Smooth muscle cell (in vitro differentiated cells): ENCODE measurements around the gene ACAP3. TPM values are rescaled to one million over a fixed set of nuclear protein-coding genes. Genes with fewer than 3 reads are reported as not detected.
A peak's percentile ranks its signal among the peaks of the same experiment; 100 is the strongest.

ENCODE experiments used
- DNase-seq: peaks from one replicate; lab custom pipeline; 2025; ENCODE audit not compliant: unreplicated experiment; lab: John Stamatoyannopoulos, UW
- H2AFZ ChIP-seq: fragments of 200-600 bp; sonication (generic); 2 replicates; pipeline ENCODE4 v1.6.0; 2016; ENCODE audit warnings: antibody characterized with exemption, low read depth, mild to moderate bottlenecking
- H3F3A ChIP-seq: fragments of 200-600 bp; sonication (generic); 2 replicates; pipeline ENCODE4 v1.6.0; 2017; ENCODE audit warnings: antibody characterized with exemption, low read depth
- H3K27ac ChIP-seq: fragments of 200-600 bp; sonication (generic); 2 replicates; pipeline ENCODE4 v1.5.1; 2016; ENCODE audit warnings: low read depth, mild to moderate bottlenecking
- H3K27me3 ChIP-seq: fragments of 200-600 bp; sonication (generic); 2 replicates; pipeline ENCODE4 v1.6.1; 2016; ENCODE audit warnings: low read depth, mild to moderate bottlenecking
- H3K36me3 ChIP-seq: fragments of 200-600 bp; sonication (generic); 2 replicates; pipeline ENCODE4 v1.5.1; 2016; ENCODE audit warnings: low read depth
- H3K4me1 ChIP-seq: fragments of 200-600 bp; sonication (generic); 2 replicates; pipeline ENCODE4 v1.5.1; 2016; ENCODE audit warnings: low read depth
- H3K4me2 ChIP-seq: fragments of 200-600 bp; sonication (generic); 2 replicates; pipeline ENCODE4 v1.6.0; 2016; ENCODE audit warnings: mild to moderate bottlenecking
- H3K4me3 ChIP-seq: fragments of 200-600 bp; sonication (generic); 2 replicates; pipeline ENCODE4 v1.5.1; 2016; ENCODE audit warnings: mild to moderate bottlenecking
- H3K79me2 ChIP-seq: fragments of 200-600 bp; sonication (generic); 2 replicates; pipeline ENCODE4 v1.6.0; 2016; ENCODE audit warnings: low read depth, mild to moderate bottlenecking
- H3K9ac ChIP-seq: fragments of 200-600 bp; sonication (generic); 2 replicates; pipeline ENCODE4 v1.6.0; 2016; ENCODE audit warnings: low read depth
- H3K9me3 ChIP-seq: fragments of 200-600 bp; sonication (generic); replicated peaks from 2 replicates; pipeline ENCODE4 v1.5.1; 2016; ENCODE audit warnings: low read depth
- H4K20me1 ChIP-seq: fragments of 200-600 bp; sonication (generic); 2 replicates; pipeline ENCODE4 v1.6.0; 2016; ENCODE audit warnings: low read depth
- CTCF ChIP-seq: fragments of 200-600 bp; sonication (generic); IDR thresholded peaks from 2 replicates; pipeline ENCODE4 v1.5.1; 2017; ENCODE audit warnings: borderline replicate concordance, mild to moderate bottlenecking, antibody characterized with exemption; ENCODE audit not compliant: insufficient read depth, poor library complexity, severe bottlenecking
- WGBS: methylation state at CpG from one replicate; pipeline ENCODE4 v1.1.7; 2016; ENCODE audit warnings: low lambda C conversion rate; 5-methylcytosine and 5-hydroxymethylcytosine counted together
- polyA plus RNA-seq: library from polyadenylated mRNA; unstranded; fragments of >200 nt; fragmentation: Nextera tagmentation; extraction: Ambion mirVana; gene quantifications from 2 replicates; pipeline ENCODE4 v1.2.1, GENCODE V29; 2016
- total RNA-seq: library from RNA; depleted of rRNA; stranded (reverse); fragments of >200 nt; gene quantifications from 2 replicates; pipeline ENCODE4 v1.2.3, GENCODE V29; 2014

Gene ACAP3
- total and polyA plus RNA-seq, 2 experiments from 2014 or later: 29.9 to 63.9 TPM

- Histone ChIP-seq H3K9ac (no peak overlapping the region), H3K79me2 (peaks cover 57% of the 10 kb centered on the region), H4K20me1 (peaks cover 71% of the 10 kb centered on the region), H3K4me2 (no peak overlapping the region), H3K9me3 (no peaks in the 10 kb centered on the region), H3F3A (no peaks in the 10 kb centered on the region), H2AFZ (no peak overlapping the region), H3K4me3 (no peak overlapping the region), H3K4me1 (peaks cover 12% of the 10 kb centered on the region), H3K27me3 (no peaks in the 10 kb centered on the region), H3K36me3 (no peaks in the 10 kb centered on the region), H3K27ac (no peak overlapping the region)
- no peak for DNase-seq
- whole genome bisulfite sequencing: 92% methylated on average over 10 of the region's 10 CpGs
- no peak for TF ChIP-seq CTCF
Observed at GRCh38 chr1:1346501-1346890, 38.8 kb upstream of the ACAP3 start.

- Histone ChIP-seq H3K9ac (no peak overlapping the region), H3K27ac (peak overlapping the region; percentile 77), H3K36me3 (no peaks in the 10 kb centered on the region), H2AFZ (no peak overlapping the region), H3K79me2 (peaks cover 57% of the 10 kb centered on the region), H3K9me3 (no peaks in the 10 kb centered on the region), H3K4me2 (no peak overlapping the region), H4K20me1 (peaks cover 75% of the 10 kb centered on the region), H3K4me1 (peaks cover 12% of the 10 kb centered on the region), H3K4me3 (no peak overlapping the region), H3K27me3 (no peaks in the 10 kb centered on the region), H3F3A (no peaks in the 10 kb centered on the region)
- no peak for TF ChIP-seq CTCF
- 98% methylated on average over 12 of the region's 12 CpGs for WGBS
- DNase-seq: no peak
Observed at GRCh38 chr1:1345860-1346500, 38.2 kb upstream of the ACAP3 start.

- Histone ChIP-seq H3K4me1 (peaks cover 12% of the 10 kb centered on the region), H3K4me3 (no peak overlapping the region), H3K36me3 (no peaks in the 10 kb centered on the region), H2AFZ (no peak overlapping the region), H3K27ac (peak overlapping the region; percentile 77), H3K27me3 (no peaks in the 10 kb centered on the region), H4K20me1 (peaks cover 80% of the 10 kb centered on the region), H3K4me2 (no peak overlapping the region), H3K9ac (peak overlapping the region; percentile 47), H3K79me2 (peaks cover 57% of the 10 kb centered on the region), H3K9me3 (no peaks in the 10 kb centered on the region), H3F3A (no peaks in the 10 kb centered on the region)
- 95% methylated on average over 10 of the region's 16 CpGs for WGBS
- no peak for DNase-seq
- no peak for TF ChIP-seq CTCF
Observed at GRCh38 chr1:1345384-1345783, 37.7 kb upstream of the ACAP3 start.
